Stimulated activated CD8-positive, alpha-beta memory T cell treated with anti-CD3 and anti-CD28 coated beads, Interleukin-15, amount 100 ng/mL, for 24 hours (primary cell): ENCODE measurements around the gene DNAJB12.

Experiments used
- DNase-seq: peaks from one replicate; pipeline ENCODE4 v3.0.0-alpha.2; 2020; ENCODE audit warnings: low read depth

Gene DNAJB12

DNA sequence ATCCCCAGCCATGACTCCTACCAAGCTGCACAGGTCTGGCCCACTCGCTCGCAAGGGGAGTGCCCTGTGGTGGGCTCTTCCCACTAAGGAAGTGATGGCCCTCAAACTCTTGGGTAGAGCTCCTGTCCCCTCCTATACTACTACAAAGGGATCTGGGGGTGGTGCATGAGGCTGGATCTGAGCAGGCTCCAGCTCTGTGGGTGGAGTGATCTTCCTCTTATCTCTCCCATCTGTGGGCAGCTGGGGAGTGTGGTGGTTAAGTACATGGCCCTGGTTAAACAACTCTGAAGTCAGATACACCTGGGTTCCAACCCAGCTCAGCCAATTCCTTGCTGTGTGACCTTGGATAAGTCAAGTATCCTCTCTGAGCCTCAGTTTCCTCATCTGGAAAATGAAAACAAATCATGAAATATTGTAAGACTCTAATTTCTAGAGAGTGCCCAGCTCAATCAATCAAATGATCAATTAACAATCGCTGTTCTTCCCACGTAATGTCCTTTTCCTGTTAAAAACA lies 63.6 kb downstream of the DNAJB12 start:
- DNase-seq, result no peak

DNA sequence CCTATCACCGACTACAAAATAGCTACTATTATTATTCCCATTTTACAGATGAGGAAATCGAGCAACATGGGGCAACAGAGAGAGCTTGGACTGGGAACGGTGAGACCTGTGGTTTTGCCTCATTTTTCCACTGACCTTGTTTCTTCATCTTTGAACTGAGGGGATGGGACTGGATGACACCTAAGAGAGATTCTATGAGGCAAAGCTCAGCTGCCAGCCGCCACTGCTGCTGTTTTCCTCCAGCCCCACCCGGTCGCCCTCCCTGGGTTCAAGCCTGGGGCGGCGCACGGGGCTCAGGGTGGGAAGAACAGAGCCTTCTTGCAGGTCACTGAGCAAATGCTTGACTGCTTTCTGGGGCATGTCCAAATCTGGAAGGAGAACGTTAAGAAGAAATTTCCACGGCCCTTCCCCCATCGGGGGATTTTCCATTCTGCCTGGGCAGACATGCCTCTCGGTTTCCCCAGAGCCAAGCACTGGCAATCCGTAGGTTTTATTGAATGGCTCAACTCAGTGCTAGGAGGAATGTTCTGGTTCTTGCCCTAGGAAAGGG lies 68.7 kb downstream of the DNAJB12 start:
- DNase-seq, result no peak

DNA sequence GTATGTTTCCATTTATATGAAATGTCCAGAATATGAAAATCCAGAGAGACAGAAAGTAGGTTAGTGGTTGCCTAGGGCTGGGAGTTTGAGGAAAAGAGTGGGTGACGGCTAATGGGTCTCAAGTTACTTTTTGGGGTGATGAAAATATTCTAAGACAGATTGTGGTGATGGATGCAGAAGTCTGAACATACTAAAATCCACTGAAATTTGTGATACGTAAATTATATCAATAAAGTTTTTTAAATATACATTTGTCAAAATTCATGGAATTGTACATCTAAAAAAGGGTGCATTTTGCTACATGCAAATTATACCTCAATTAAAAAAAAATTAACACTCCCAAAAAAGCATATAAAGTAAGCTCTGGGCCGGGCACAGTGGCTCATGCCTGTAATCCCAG lies 71.6 kb downstream of the DNAJB12 start:
- no peak for DNase-seq
